Endothelial cell of umbilical vein (primary cell): Measurements from ENCODE around the gene SLC52A1.

Experiments
- EZH2 ChIP-seq: IDR thresholded peaks from 2 replicates; pipeline ENCODE4 v1.6.1; 2012; ENCODE audit warnings: borderline replicate concordance, low read depth, mild to moderate bottlenecking, moderate library complexity, low read length, inconsistent platforms; ENCODE audit not compliant: severe bottlenecking
- FOS ChIP-seq: IDR thresholded peaks from 2 replicates; pipeline ENCODE4 v1.6.1; 2011; ENCODE audit warnings: mild to moderate bottlenecking, low read length, moderate library complexity, borderline replicate concordance; ENCODE audit not compliant: insufficient read depth
- GATA2 ChIP-seq: IDR thresholded peaks from 2 replicates; pipeline ENCODE4 v1.7.0; 2011; ENCODE audit warnings: low read depth, mild to moderate bottlenecking, moderate library complexity, mixed read lengths, low read length; ENCODE audit not compliant: insufficient read length, insufficient read depth
- JUN ChIP-seq: IDR thresholded peaks from 2 replicates; pipeline ENCODE4 v1.6.1; 2011; ENCODE audit warnings: borderline replicate concordance, low read depth; ENCODE audit not compliant: insufficient read length, insufficient read depth
- MYC ChIP-seq: IDR thresholded peaks from one replicate; pipeline ENCODE4 v1.6.1; 2011; ENCODE audit warnings: mild to moderate bottlenecking, low read depth, low read length
- POLR2A ChIP-seq: IDR thresholded peaks from 2 replicates; pipeline ENCODE4 v1.6.1; 2012; ENCODE audit warnings: low read depth, mild to moderate bottlenecking, control low read depth, low read length
- POLR2AphosphoS5 ChIP-seq: IDR thresholded peaks from 2 replicates; pipeline ENCODE4 v1.6.1; 2012; ENCODE audit warnings: low read depth, mild to moderate bottlenecking, control low read depth, low read length, moderate library complexity; ENCODE audit not compliant: insufficient read depth
- TF ChIP-seq, protein P1 (sequence below), 2 donors: IDR thresholded peaks; 1 replicate in 1 of 2; 2 replicates in 1 of 2; pipeline ENCODE4 v1.5.1; 2011; ENCODE audit warnings: low read length in 2 of 2, mild to moderate bottlenecking in 2 of 2, moderate library complexity in 2 of 2, control low read depth in 1 of 2, inconsistent platforms in 1 of 2, low read depth in 1 of 2; ENCODE audit not compliant: insufficient read depth in 1 of 2; ENCODE audit errors: extremely low read depth in 1 of 2
- TF ChIP-seq, protein P2 (sequence below): IDR thresholded peaks from 2 replicates; pipeline ENCODE4 v1.6.1; 2011; ENCODE audit not compliant: insufficient read depth, insufficient read length

DNA sequence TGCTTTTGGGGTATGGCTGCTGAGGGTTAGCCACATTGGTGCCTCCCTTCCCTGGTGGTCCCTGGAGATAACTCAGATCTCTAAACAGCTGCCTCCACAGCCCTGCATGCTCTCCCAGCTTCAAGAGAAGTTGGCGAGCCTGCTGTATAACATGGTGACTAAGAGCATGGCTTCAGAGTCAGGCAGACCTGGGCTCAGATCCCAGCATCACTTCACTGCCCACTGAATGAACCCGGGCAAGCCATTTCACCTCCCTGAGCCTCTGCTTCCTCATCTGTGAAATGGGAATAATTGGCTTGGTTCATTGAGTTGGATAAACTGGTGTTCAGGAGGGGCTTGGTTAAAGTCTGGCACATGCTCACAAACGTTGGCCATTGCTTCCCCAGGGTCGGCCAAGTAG is 20.9 kb downstream of the SLC52A1 start:
- TF ChIP-seq, protein P1, sequence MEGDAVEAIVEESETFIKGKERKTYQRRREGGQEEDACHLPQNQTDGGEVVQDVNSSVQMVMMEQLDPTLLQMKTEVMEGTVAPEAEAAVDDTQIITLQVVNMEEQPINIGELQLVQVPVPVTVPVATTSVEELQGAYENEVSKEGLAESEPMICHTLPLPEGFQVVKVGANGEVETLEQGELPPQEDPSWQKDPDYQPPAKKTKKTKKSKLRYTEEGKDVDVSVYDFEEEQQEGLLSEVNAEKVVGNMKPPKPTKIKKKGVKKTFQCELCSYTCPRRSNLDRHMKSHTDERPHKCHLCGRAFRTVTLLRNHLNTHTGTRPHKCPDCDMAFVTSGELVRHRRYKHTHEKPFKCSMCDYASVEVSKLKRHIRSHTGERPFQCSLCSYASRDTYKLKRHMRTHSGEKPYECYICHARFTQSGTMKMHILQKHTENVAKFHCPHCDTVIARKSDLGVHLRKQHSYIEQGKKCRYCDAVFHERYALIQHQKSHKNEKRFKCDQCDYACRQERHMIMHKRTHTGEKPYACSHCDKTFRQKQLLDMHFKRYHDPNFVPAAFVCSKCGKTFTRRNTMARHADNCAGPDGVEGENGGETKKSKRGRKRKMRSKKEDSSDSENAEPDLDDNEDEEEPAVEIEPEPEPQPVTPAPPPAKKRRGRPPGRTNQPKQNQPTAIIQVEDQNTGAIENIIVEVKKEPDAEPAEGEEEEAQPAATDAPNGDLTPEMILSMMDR (IDR thresholded peaks at IDR 0.05; ENCODE audit: extremely low read depth in 1 of 2, insufficient read depth in 1 of 2, low read depth in 1 of 2, low read length in 2 of 2) = no peak
- TF ChIP-seq, protein P2, sequence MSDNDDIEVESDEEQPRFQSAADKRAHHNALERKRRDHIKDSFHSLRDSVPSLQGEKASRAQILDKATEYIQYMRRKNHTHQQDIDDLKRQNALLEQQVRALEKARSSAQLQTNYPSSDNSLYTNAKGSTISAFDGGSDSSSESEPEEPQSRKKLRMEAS = no peak
- TF ChIP-seq EZH2 (no peak), POLR2A (no peak), JUN (no peak), FOS (no peak), POLR2AphosphoS5 (no peak), MYC (no peak), GATA2 (no peak)
